ENCODE measurements around the gene NFIC.
"Not testable (repeated sequence)": the region's sequence is repeated elsewhere in the genome, so short reads cannot be mapped to it uniquely, and the experiment has no call there.

Gene NFIC

DNA sequence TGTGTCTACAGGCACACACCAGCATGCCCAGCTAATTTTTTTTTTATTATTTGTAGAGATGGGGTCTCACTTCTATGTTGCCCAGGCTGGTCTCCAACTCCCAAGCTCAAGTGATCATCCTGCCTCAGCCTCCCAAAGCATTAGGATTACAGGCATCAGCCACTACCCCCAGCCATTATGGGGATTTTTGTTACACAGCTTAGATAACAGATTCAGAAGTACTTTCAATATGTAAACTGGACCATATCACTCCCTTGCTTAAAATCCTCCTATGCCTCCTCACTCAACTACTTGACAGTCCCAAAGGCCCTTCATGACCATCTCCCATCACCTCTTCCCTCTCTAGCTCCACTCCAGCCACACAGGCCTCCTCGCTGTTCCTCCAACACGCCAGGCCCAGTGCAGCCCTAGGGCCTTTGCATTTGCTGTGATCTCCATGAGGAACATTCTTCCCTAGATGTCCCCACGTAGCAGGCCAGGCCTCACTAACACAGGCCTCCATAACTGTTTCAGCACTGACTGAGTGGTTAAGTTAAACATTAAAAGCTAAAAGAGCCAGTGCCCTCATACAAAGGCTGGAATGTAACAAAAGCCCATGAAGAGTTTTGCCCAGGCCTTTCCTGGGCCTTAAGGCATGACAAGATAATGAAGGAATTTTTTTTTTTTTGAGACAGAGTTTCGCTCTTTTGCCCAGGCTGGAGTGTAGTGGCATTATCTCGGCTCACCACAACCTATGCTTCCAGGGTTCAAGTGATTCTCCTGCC is 131.6 kb downstream of the NFIC start:
- DNase-seq, result no peak

- DNase-seq, result no peak
These were observed 133.5 kb downstream of the NFIC start for GRCh38 chr19:3499738-3500428.

- peak; percentile 95 for DNase-seq
These were observed 134.2 kb downstream of the NFIC start, which contains the start of gene DOHH for GRCh38 chr19:3500429-3501101. TSS of gene DOHH (minus strand) at chr19:3500674. CDS start at chr19:3496814, 3,860 bp downstream.

DNA sequence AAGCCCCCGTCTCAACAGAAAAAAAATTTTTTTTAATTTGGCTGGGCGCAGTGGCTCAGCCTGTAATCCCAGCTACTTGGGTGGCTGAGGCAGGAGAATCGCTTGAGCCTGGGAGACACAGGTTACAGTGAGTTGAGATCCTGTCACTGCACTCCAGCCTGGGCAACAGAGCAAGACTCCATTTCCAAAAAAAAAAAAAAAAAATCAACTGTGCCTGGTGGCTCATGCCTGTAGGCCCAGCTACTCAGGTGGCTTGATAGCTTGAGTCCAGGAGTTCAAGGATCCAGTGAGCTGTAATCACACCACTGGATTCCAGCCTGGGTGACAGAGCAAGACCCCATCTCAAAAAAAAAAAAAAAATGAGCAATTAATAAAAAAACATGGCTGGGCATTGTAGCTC is 135.4 kb downstream of the NFIC start:
- DNase-seq, result no peak

GRCh38 chr19:3503036-3503572 is 136.7 kb downstream of the NFIC start:
- no peak for DNase-seq

GRCh38 chr19:3504735-3505134 is 138.4 kb downstream of the NFIC start:
- DNase-seq, result no peak

- DNase-seq, result peak; percentile 97
These were observed 139.4 kb downstream of the NFIC start, which contains the start of gene FZR1 for GRCh38 chr19:3505598-3506383. TSS of gene FZR1 (plus strand) at chr19:3506311. CDS start at chr19:3522990, 16,679 bp downstream.

- DNase-seq, result peak; percentile 6
These were observed 140.3 kb downstream of the NFIC start for GRCh38 chr19:3506384-3507340.

- peak; percentile 50 for DNase-seq
These were observed 141.2 kb downstream of the NFIC start for GRCh38 chr19:3507371-3508120.

- DNase-seq, result not testable (repeated sequence)
These were observed 141.8 kb downstream of the NFIC start for GRCh38 chr19:3508121-3508661.

GRCh38 chr19:3508771-3509535 is 142.6 kb downstream of the NFIC start:
- no peak for DNase-seq

GRCh38 chr19:3509566-3509989 is 143.2 kb downstream of the NFIC start:
- DNase-seq, result peak; percentile 28

DNA sequence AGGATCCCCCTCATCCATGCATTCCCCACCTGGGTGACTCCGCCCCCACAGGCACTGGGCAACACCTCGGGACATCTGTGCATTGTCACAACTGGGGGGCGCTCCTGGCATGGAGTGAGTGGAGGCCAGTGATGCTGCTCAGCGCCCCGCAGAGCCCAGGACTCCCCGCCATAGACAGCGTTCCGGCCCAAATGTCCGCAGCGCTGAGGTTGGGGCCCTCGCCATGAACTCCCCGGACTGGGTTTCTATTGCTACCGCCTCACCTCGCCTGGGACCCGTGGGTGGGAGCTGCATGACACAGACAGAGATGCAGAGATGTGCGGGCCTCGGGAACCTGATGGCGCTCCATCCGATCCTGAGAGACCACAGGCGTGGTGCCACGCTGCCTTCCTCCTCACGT is 144.3 kb downstream of the NFIC start:
- DNase-seq, result no peak

DNA sequence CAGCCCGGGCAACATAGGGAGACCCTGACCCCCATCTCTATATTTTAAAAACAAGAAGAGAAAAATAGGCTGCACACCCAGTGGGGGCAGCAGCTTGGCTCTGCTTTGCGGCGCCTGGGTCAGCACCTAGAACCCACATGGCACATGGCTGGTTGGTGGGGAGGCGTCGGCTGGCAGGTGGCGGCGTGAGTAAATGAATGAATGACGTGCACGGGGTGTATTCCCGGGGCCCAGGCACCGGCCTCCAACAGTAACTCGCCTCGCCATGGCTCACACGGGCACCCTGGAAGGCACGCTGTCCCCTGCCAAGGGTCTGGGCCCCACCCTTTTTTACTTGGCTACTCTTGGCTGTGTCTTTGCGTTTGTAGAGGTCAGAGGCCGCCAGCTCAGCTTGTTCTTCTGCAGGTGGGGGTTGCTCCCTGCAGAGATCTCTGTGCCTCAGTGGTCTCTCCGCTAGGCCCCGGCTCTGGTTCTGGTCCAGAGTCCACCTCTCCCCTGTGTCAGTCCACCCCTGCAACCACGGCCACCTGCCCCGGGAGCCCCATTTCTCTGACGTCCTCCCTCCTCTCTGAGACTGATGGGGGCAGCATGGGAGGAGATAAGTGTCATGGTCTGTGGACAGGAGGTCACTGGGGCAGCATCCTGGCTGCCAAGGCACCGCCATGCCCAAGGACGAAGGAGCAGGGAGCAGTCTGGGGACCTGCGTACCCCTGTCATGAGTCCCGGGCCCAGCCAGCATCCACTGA is 145.3 kb downstream of the NFIC start:
- no peak for DNase-seq

DNA sequence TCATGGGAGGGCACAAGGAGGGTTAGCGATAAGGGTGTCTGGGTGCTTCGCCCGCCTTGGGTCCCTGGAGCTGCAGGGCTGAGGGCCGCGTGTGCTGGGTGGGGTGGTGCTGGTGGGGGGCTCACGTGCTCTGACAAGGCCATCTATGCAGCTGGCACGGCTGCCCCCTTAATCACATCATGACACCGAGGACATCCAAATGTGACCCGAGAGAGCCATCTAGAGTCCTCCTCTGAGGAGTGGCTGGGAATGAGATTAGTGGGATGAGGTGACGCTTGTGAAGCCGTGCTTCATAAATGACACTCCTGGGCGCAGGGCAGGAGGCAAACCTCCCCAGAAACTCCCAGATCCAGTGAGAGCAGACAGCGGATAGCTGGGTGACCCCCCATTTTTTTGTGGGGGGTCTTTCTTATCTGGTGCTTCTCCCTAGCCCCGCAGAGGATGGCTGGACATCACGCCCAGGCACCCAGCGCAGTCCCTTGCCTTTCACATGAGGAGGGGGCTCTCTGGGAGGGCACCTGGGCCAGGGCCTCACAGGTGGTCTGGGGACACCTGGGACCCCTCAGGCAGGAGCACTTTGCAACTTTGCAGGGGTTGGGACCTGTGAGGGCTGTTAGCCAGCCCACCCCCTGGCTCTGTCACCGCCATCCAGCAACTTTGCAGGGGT is 146.3 kb downstream of the NFIC start:
- DNase-seq, result no peak

DNA sequence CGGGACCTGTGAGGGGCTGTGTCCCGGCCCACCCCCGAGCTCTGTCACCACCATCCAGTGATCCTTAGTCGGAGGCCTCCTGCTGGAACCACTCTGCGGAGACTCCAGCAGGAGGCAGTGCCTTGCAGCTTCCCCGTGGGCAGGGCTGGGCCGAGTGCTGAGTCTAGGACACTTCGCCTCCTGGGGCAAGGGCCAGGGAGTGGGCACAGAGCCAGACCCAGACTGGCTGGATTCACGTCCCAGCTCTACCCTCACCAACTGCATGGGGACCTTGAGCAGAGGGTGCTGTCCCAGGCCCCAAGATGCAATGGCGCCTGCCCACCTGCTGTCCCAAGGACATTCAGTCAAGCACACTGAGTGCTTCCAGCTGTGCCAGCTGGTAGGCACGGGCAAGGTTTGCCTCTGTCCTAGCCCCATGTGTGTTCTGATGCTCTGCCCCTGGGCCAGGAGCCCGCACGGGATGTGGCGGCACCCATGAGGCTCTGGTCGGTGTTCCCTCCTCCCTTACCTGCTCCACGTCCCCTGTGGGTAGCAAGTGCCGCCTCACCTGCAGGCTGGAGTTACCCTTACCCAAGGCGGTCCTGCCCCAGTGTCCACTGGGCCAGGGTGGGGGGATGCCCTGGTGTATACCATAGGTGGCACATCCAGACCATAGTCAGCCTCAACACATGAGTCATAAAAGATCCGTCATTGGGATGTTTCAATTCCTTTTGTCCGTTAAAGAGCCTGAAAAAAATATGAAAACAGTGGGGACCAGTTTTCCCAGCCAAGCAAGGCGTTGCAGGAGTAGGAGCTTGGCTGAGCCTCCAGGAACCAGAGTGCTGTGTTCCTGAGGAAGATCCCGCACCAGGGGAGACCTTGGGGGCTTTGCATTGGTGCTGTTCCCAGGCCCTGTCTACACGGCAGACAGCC is 147.1 kb downstream of the NFIC start:
- no peak for DNase-seq

- no peak for DNase-seq
These were observed 148.5 kb downstream of the NFIC start for GRCh38 chr19:3514930-3515329.
